AG10803 (cell line): ENCODE data around the gene FBXL16.

ENCODE experiments used
- DNase-seq: peaks from one replicate; pipeline ENCODE4 v3.0.0; 2010; ENCODE audit warnings: low read depth
- H3K4me3 ChIP-seq: 2 replicates; pipeline ENCODE4 v1.5.1; 2011; ENCODE audit warnings: mild to moderate bottlenecking, low read length, control low read depth
- CTCF ChIP-seq: conservative IDR thresholded peaks from 2 replicates; pipeline ENCODE4 v1.5.1; 2011; ENCODE audit warnings: mild to moderate bottlenecking, low read length, control low read depth, inconsistent platforms

FBXL16 gene

GRCh38 chr16:643050-643368 is 62.6 kb downstream of the FBXL16 start:
- no peak for TF ChIP-seq CTCF
- H3K4me3 ChIP-seq = peak overlapping the region; percentile 77
- no peak for DNase-seq
